Measurements from ENCODE around the gene NUFIP1.

- TF ChIP-seq ZNF274 (IDR thresholded peaks at IDR 0.05; ENCODE audit: low read depth, low read length) = no peak
- no peak for TF ChIP-seq YY1 (IDR thresholded peaks at IDR 0.05; ENCODE audit: insufficient read depth, insufficient read length)
Measured at GRCh38 chr13:44912278-44913016, 76.8 kb downstream of the NUFIP1 start.

All from NT2/D1 (cell line).